ENCODE data around the gene MTREX. TPM values are rescaled to one million over a fixed set of nuclear protein-coding genes. Genes with fewer than 3 reads are reported as not detected.

The MTREX gene
- total RNA-seq, 1 donor from 2014 or later = 68.0 TPM

- DNase-seq (ENCODE audit: extremely low spot score in 2 of 2) = no peak
- intact Hi-C loops (cut with DNase I) = loop anchor here (10.0 kb wide), 1 partner anchor 352 kb away; no protein-coding TSS in a partner anchor
These were observed 35.3 kb downstream of the MTREX start for GRCh38 chr5:55343107-55343506.

GRCh38 chr5:55343609-55344008, 35.8 kb downstream of the MTREX start:
- intact Hi-C loops (cut with DNase I) = loop anchor here (10.0 kb wide), 1 partner anchor 351 kb away; no protein-coding TSS in a partner anchor
- DNase-seq (ENCODE audit: extremely low spot score in 2 of 2) = no peak
- no peak overlapping the region for H3K4me3 ChIP-seq
- H3K27ac ChIP-seq = peak overlapping the region; percentile 6
- H3K36me3 ChIP-seq = peaks cover 0 to 40% of the 10 kb centered on the region in 2 donors
- no peaks in the 10 kb centered on the region for H3K27me3 ChIP-seq
- TF ChIP-seq POLR2A (IDR thresholded peaks at IDR 0.05) (no peak), POLR2AphosphoS5 (IDR thresholded peaks at IDR 0.05; ENCODE audit: insufficient read depth in 1 of 2, low read depth in 1 of 2) (no peak)
- TF ChIP-seq, protein P1, sequence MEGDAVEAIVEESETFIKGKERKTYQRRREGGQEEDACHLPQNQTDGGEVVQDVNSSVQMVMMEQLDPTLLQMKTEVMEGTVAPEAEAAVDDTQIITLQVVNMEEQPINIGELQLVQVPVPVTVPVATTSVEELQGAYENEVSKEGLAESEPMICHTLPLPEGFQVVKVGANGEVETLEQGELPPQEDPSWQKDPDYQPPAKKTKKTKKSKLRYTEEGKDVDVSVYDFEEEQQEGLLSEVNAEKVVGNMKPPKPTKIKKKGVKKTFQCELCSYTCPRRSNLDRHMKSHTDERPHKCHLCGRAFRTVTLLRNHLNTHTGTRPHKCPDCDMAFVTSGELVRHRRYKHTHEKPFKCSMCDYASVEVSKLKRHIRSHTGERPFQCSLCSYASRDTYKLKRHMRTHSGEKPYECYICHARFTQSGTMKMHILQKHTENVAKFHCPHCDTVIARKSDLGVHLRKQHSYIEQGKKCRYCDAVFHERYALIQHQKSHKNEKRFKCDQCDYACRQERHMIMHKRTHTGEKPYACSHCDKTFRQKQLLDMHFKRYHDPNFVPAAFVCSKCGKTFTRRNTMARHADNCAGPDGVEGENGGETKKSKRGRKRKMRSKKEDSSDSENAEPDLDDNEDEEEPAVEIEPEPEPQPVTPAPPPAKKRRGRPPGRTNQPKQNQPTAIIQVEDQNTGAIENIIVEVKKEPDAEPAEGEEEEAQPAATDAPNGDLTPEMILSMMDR (IDR thresholded peaks at IDR 0.05) = no peak
- H3K4me1 ChIP-seq = no peaks in the 10 kb centered on the region
- H3K9me3 ChIP-seq = no peaks in the 10 kb centered on the region

More at GRCh38 chr5:55343107-55343506, 35.3 kb downstream of the MTREX start:
- no peaks in the 10 kb centered on the region for H3K4me1 ChIP-seq
- no peaks in the 10 kb centered on the region for H3K27me3 ChIP-seq
- TF ChIP-seq, protein P1 (IDR thresholded peaks at IDR 0.05) = no peak
- TF ChIP-seq POLR2AphosphoS5 (IDR thresholded peaks at IDR 0.05; ENCODE audit: insufficient read depth in 1 of 2, low read depth in 1 of 2) (no peak), POLR2A (IDR thresholded peaks at IDR 0.05) (no peak)
- H3K9me3 ChIP-seq = no peaks in the 10 kb centered on the region
- no peak overlapping the region for H3K27ac ChIP-seq
- no peak overlapping the region for H3K4me3 ChIP-seq
- H3K36me3 ChIP-seq = peaks cover 0 to 35% of the 10 kb centered on the region in 2 donors

- H3K27ac ChIP-seq = peak overlapping the region; percentile 6
- H3K4me3 ChIP-seq = no peak overlapping the region
- no peak for DNase-seq (ENCODE audit: extremely low spot score in 2 of 2)
- H3K9me3 ChIP-seq = no peaks in the 10 kb centered on the region
- TF ChIP-seq POLR2AphosphoS5 (IDR thresholded peaks at IDR 0.05; ENCODE audit: insufficient read depth in 1 of 2, low read depth in 1 of 2) = no peak
- TF ChIP-seq, protein P1 (IDR thresholded peaks at IDR 0.05) = peak; percentile 60 to 76 (median 70)
- peaks cover 0 to 42% of the 10 kb centered on the region in 2 donors for H3K36me3 ChIP-seq
- intact Hi-C loops (cut with DNase I) = loop anchor here (10.0 kb wide), 1 partner anchor 350 kb away; no protein-coding TSS in a partner anchor
- no peaks in the 10 kb centered on the region for H3K27me3 ChIP-seq
- no peaks in the 10 kb centered on the region for H3K4me1 ChIP-seq
These were observed 36.7 kb downstream of the MTREX start for GRCh38 chr5:55344392-55344992.

DNA sequence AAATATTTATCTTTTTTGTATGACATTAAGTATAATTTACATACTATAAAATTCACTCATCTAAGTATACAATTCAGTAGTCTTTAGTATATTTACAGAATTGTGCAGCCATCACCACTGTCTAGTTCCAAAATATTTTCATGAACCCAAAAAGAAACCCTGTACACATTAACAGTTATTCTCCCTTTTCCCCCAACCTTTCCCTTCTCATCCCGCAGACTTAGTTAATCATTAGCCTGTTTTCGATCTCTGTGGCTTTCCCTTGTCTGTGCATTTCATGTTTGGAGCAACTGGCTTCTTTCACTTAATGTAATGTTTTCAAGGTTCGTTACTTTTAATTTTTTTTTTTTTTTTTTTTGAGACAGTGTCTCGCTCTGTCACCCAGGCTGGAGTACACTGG, 37.5 kb downstream of the MTREX start:
- no peaks in the 10 kb centered on the region for H3K9me3 ChIP-seq
- no peak overlapping the region for H3K4me3 ChIP-seq
- H3K27me3 ChIP-seq = no peaks in the 10 kb centered on the region
- no peak overlapping the region for H3K27ac ChIP-seq
- no peak for DNase-seq (ENCODE audit: extremely low spot score in 2 of 2)
- intact Hi-C loops (cut with DNase I) = loop anchor here (10.0 kb wide), 1 partner anchor 349 kb away; no protein-coding TSS in a partner anchor
- TF ChIP-seq POLR2AphosphoS5 (IDR thresholded peaks at IDR 0.05; ENCODE audit: insufficient read depth in 1 of 2, low read depth in 1 of 2) = no peak
- TF ChIP-seq POLR2A (IDR thresholded peaks at IDR 0.05) = no peak
- TF ChIP-seq, protein P1 (IDR thresholded peaks at IDR 0.05) = no peak
- H3K4me1 ChIP-seq = no peaks in the 10 kb centered on the region
- H3K36me3 ChIP-seq = peaks cover 0 to 50% of the 10 kb centered on the region in 2 donors

- no peaks in the 10 kb centered on the region for H3K4me1 ChIP-seq
- H3K4me3 ChIP-seq = no peak overlapping the region
- no peaks in the 10 kb centered on the region for H3K27me3 ChIP-seq
- H3K9me3 ChIP-seq = no peaks in the 10 kb centered on the region
- DNase-seq (ENCODE audit: extremely low spot score in 2 of 2) = no peak
- intact Hi-C loops (cut with DNase I) = loop anchor here (10.0 kb wide), 1 partner anchor 347 kb away; no protein-coding TSS in a partner anchor
- peaks cover 0 to 59% of the 10 kb centered on the region in 2 donors for H3K36me3 ChIP-seq
- TF ChIP-seq, protein P1 (IDR thresholded peaks at IDR 0.05) = no peak
- no peak for TF ChIP-seq POLR2AphosphoS5 (IDR thresholded peaks at IDR 0.05; ENCODE audit: insufficient read depth in 1 of 2, low read depth in 1 of 2)
- TF ChIP-seq POLR2A (IDR thresholded peaks at IDR 0.05) = no peak
- no peak overlapping the region for H3K27ac ChIP-seq
These were observed 40.0 kb downstream of the MTREX start for GRCh38 chr5:55347786-55348185.

All from vagina (tissue), 2 donors.